Activated CD8-positive, alpha-beta memory T cell treated with anti-CD3 and anti-CD28 coated beads for 36 hours (primary cell): ENCODE results near the gene REPIN1. TPM values are rescaled to one million over a fixed set of nuclear protein-coding genes. Genes with fewer than 3 reads are reported as not detected.

Source experiments
- total RNA-seq, 2 experiments: library from RNA; stranded (reverse); gene quantifications; one replicate each; pipeline ENCODE4 v1.2.3, GENCODE V29; 2021

The REPIN1 gene
- total RNA-seq, 2 experiments from 2014 or later = 59.5 to 60.7 TPM

Other genes with a start within 250 kb of the REPIN1 start
- gene LRRC61, start 45.5 kb upstream of the REPIN1 start, total RNA-seq = 10 to 100 TPM; 27.3 to 27.4 TPM
- 1 to 10 TPM; 4.7 to 7.3 TPM for gene ACTR3C, start 45.3 kb upstream of the REPIN1 start, total RNA-seq
- not detected for gene RARRES2, start 27.2 kb upstream of the REPIN1 start, total RNA-seq
- gene ZNF775, start 10.5 kb downstream of the REPIN1 start, total RNA-seq = 1 to 10 TPM; 4.4 to 5.1 TPM
- 1 to 10 TPM; 6.6 to 7.5 TPM for gene GIMAP8, start 81.8 kb downstream of the REPIN1 start, total RNA-seq
- 10 to 100 TPM; 19.2 to 19.7 TPM for gene GIMAP7, start 146.1 kb downstream of the REPIN1 start, total RNA-seq
- gene GIMAP4, start 198.6 kb downstream of the REPIN1 start, total RNA-seq = 10 to 100 TPM; 26.3 to 30.9 TPM